ENCODE measurements around the gene RPL38.

The RPL38 gene

GRCh38 chr17:74211141-74211911, 7.8 kb downstream of the RPL38 start:
- DNase-seq = no peak

- DNase-seq = no peak
Observed at GRCh38 chr17:74211912-74212208, 8.4 kb downstream of the RPL38 start.

GRCh38 chr17:74212209-74212912, 8.9 kb downstream of the RPL38 start:
- no peak for DNase-seq

GRCh38 chr17:74212913-74213791, 9.7 kb downstream of the RPL38 start, which contains the start of gene TTYH2:
Gene TTYH2 (plus strand): TSS chr17:74213571. CDS start chr17:74213588, 17 bp downstream.
- DNase-seq = peak; percentile 58

GRCh38 chr17:74213861-74214391, 10.4 kb downstream of the RPL38 start:
- DNase-seq = no peak

- DNase-seq = no peak
Observed at GRCh38 chr17:74214484-74215341, 11.2 kb downstream of the RPL38 start.

GRCh38 chr17:74215342-74215727, 11.9 kb downstream of the RPL38 start:
- DNase-seq = no peak

GRCh38 chr17:74216505-74216904, 13.0 kb downstream of the RPL38 start:
- DNase-seq = no peak

GRCh38 chr17:74217037-74217730, 13.7 kb downstream of the RPL38 start:
- DNase-seq = no peak

GRCh38 chr17:74217888-74218287, 14.4 kb downstream of the RPL38 start:
- DNase-seq = no peak

- no peak for DNase-seq
Observed at GRCh38 chr17:74218436-74218835, 15.0 kb downstream of the RPL38 start.

GRCh38 chr17:74219576-74220133, 16.2 kb downstream of the RPL38 start:
- DNase-seq = no peak

GRCh38 chr17:74220219-74220618, 16.7 kb downstream of the RPL38 start:
- no peak for DNase-seq

- DNase-seq = no peak
Observed at GRCh38 chr17:74220946-74221818, 17.7 kb downstream of the RPL38 start.

GRCh38 chr17:74222399-74222798, 18.9 kb downstream of the RPL38 start:
- no peak for DNase-seq

- no peak for DNase-seq
Observed at GRCh38 chr17:74223901-74224300, 20.4 kb downstream of the RPL38 start.

GRCh38 chr17:74224959-74225725, 21.7 kb downstream of the RPL38 start:
- no peak for DNase-seq

- DNase-seq = no peak
Observed at GRCh38 chr17:74226252-74226651, 22.8 kb downstream of the RPL38 start.

All from activated gamma-delta T cell treated with Interleukin-2 at 50 U/mL for 16 hours (primary cell).